ENCODE data around the gene DNAJC11.
"Not testable (repeated sequence)": the region's sequence is repeated elsewhere in the genome, so short reads cannot be mapped to it uniquely, and the experiment has no call there.

DNAJC11 gene

DNA sequence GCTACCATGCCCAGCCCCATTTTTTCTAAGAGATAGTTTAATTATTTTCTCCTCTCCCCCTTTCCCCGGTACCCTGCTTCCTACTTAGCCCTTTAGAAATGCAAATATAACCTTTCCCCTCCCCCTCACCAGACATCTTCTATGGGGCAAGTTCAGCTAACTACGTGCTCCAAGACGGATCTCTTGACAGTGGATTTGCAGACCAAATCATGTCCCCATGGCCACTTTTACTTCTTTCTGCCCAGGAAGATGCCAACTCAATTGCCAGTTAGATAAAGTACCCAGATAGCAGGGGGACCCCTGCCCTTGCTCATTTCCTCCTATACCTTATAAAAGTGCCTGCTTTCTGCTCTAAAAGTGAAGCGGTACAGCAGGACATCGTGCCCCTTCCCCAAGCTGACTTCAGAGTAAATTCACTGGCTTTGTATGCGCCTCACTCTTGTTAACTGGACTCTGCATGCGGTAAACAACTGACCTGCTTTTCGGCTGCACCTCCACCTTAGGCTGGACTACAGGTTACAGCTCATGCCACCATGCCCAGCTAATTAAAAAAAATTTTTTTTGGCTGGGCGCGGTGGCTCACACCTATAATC lies 7.4 kb downstream of the DNAJC11 start:
- no peak for DNase-seq (ENCODE audit: low read depth)

DNA sequence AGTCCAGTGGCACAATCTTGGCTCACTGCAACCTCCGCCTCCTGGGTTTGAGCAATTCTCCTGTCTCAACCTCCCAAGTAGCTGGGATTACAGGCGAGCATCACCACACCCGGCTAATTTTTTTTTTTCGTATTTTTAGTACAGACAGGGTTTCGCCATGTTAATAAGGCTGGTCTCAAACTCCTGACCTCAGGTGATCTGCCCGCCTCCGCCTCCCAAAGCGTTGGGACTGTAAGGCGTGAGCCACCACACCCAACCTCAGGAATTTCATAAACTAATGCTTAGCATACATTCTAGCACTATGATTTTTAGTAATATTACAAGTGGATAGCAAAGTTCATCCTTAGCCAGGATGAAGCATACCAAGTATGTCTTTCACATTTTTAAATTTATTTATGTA lies 8.7 kb downstream of the DNAJC11 start:
- no peak for DNase-seq (ENCODE audit: low read depth)

DNA sequence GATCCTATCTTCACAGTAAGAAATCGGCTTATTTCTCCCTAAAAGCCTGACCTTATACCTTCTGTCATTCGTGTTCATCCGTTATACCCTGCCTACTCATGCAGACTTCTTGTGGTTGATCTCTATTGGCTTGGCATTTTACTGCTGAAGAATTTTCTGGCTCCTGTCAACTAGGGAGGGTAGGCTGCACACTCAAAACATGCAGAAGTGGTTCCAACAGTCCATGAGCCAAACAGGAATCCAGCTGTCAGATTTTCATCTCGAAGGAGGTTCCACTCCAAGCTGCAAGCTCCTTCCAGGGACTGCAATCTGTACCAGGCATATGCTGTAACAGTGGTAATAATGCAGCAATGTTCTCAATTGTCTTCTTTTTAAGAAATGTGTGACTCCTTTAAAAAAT lies 10.1 kb downstream of the DNAJC11 start:
- DNase-seq (ENCODE audit: low read depth), result no peak

DNA sequence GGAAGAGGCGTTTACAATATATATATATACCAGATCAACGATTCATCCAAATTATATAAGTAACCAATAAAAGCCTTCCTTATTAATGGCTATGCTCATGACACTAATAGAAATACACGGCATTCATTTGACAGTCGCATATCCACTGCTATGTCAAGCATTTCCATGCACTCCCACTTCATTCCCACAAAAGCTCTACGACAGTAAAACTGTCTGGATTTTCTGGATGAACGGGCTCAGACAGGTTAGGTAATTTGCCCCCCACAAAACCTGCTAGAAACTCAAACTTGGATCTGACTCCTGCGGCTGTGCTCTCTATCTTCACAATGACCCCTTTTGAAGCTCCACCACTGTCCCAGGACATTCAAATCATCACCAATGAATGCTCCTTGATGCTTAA lies 11.4 kb downstream of the DNAJC11 start:
- DNase-seq (ENCODE audit: low read depth), result no peak

DNA sequence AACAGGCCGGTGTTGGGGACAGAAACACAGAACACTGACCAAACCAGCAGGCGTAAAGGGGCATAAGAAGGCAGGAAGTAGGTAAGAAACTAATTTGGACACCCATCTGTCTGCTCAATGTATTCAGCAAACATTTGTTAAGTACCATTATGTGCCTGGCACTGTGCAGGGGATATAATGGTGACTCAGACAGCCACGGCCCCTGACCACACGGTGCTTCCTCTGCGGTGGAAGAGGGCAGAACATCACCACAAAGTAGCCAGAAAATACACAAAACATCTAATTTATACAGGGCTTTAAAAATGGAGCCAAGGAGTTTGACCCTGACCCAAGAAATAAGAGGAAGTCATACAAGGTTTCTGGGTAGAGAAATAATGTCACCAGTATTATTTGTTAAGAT lies 12.9 kb downstream of the DNAJC11 start:
- no peak for DNase-seq (ENCODE audit: low read depth)

DNA sequence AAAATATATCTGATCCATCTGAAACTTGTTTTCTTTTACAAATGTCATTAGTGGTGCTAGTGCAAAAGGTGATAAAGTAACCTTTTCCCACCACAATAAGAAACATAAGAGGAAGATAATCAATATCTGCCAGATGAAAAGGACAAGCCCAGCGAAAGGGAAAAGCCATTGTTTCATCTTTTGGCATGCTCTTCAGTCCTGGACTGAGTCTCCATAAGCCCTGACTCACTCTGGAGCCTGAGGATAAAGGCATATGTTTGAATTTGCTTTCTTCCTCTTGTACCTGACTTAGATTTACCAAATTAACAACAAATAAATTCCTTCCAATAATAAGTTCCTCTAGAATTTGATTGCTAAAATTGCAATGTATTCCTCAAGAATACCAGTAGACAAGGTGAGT lies 13.6 kb downstream of the DNAJC11 start:
- DNase-seq (ENCODE audit: low read depth), result no peak

DNA sequence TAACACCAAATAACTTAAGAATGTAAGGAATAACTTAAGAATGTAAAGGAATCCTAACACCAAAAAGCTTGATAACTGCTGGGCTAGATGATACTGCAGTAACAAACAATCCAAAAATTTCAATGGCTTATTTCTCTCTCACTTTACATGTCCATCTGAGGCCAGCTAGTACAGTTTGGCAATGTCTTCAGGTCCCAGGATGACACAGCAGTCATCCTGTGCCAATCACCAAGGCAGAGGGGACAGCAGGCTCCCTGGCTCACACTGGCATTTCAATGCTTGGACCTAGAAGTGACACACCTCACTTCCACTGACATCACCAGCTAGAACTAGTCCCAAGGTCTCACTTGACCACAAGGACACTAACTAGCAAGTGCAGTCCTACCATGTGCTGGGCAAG lies 15.3 kb downstream of the DNAJC11 start:
- no peak for DNase-seq (ENCODE audit: low read depth)

DNA sequence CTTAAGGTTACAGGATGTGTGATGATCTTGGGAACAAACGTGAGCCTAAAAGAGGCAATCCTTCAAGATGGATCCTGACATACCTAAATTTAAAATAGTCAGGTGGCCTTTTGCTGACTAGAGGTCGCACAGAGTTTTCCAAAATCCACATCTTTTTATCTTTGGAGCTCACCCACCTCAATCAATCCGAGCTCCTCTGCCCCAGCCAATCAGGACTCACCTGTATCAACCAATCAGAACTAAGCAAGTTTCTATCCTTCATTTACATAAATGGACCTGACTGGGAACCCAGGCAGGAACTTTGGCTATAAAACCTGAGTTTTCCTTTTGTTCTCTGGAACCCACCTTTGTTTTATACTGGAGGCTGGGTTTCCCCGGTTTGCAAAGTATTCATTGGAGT lies 16.2 kb downstream of the DNAJC11 start:
- no peak for DNase-seq (ENCODE audit: low read depth)

DNA sequence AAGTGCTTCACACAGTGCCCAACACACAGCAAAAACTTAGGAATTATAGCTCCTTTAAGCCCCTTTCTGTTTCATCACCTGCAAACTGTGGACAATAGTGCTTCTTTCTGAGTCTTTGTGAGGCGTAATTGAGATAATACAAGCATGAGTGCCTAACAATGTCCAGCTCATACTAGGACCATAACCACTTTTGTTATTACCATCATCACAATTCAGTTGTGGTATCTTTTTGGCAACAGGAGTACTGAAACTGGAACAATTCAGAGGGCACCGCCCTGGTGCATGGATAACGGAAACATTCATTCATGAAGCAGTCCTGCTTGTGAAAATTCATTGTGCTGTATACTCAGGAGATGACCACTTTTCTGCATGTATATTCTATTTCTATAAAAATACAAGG lies 18.2 kb downstream of the DNAJC11 start:
- no peak for DNase-seq (ENCODE audit: low read depth)

DNA sequence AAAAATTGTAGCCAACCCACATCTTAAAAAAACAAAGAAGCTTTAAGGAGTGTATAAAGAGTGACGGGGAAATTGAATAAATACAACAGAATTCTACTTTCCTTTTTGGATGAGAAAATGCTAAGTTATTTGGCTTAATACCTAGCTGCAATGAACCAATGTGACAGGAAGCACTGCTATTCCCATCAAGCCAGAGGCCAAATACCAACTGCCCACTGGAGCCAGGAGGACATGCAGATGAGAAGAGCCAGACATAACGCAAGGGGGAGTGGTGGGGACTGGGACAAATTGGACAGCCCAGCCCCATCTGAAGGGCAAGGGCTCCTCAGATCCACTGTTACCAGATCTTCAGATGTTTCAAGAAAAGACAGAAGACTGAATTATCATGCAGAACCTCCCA lies 25.7 kb downstream of the DNAJC11 start:
- no peak for DNase-seq (ENCODE audit: low read depth)

DNA sequence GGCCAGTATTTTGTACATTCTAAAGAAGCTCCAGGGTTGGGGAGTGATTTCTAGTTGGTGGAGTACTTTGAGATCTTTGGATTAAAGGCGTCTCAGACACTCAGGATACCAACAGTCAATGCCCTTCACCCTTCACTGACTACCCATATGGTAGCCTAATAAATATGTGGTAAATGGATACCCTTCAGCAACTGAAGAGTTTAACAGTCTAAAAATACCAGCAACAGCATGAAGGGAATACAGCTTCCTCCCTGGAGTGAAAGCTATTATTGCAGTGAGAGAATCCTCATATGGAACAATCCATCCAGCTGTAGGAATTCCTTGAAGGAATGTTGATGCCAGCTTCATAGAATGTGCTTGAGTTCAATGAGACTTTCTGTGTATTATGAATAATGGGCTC lies 26.8 kb downstream of the DNAJC11 start:
- DNase-seq (ENCODE audit: low read depth), result no peak

DNA sequence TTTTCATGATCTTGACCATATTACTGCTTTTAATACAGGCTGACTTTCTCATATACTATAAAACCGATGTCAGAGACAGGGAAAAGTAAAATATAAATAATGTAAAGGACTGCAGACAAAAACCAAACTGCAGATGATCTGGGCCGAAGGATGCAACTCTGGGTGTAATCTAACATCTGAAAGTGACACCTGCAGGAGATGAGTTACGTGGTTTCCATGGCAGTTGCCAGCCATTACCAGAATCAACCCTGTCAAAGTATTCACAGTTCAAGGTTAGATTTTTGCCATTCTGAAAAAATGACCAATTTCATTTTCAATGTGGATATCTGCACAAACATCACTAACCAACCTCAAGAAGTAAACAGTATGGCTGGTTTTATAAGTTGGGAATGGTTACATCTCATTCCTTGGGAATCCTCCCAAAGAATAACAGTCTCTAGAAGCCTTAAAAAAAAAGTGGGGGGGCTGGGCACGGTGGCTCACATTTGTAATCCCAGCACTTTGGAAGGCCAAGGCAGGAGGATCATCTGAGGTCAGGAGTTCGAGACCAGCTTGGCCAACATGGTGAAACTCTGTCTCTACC lies 27.7 kb downstream of the DNAJC11 start:
- no peak for DNase-seq (ENCODE audit: low read depth)

DNA sequence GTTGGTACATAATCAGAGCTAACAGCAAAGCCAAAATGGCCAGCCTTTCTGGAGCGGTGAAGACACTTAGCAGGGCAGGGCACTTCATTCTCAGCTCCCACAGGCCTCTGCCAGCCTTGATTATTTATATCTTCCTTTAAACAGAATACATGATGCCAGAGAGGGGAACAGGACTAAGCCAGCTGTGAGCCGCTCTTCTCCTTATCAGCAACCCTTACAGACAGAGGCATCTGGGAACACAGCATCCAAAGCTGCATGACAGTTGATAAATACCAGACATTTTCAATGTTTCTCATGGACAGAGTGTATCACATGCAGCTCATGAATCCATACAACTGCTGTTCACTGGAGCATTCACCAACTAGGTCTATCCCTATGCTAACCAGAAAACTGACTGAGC lies 29.1 kb downstream of the DNAJC11 start:
- no peak for DNase-seq (ENCODE audit: low read depth)

DNA sequence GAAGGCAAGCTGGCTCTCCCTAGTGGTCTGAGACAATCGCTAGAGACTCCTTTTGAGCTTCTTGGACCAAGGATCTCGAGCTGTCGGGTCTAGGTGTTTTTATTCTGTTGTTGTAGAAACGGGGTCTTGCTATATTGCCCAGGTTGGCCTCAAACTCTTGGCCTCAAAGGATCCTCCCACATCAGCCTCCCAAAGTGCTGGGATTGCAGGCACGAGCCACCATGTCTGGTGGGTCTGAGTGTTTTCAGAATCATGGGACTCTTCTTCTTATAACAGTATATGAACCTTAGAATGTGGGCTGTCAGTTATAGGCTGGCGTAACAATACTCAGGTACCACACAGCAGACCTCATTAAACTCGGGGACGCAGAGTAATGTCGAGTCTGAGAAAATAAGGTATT lies 33.1 kb downstream of the DNAJC11 start:
- no peak for DNase-seq (ENCODE audit: low read depth)

DNA sequence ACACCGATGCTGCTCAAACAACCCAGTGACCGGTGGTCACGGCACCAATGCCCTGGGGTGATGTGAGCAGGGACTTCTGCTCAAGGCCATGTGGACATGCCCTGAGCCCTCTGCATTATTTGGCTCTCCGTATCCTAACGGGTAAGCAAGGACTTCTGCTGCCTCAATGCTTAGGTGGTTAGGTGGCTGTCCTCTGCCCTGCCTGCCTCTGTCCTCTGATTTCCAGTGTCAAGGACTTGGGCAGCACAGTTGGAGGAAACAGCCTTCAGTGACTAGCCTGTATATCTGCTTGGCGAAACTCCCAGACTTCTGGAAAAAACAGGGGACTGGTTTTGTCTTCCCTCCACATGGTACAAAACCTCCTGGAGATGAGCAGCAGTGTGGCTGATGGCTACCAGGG lies 34.5 kb downstream of the DNAJC11 start:
- no peak for DNase-seq (ENCODE audit: low read depth)

DNA sequence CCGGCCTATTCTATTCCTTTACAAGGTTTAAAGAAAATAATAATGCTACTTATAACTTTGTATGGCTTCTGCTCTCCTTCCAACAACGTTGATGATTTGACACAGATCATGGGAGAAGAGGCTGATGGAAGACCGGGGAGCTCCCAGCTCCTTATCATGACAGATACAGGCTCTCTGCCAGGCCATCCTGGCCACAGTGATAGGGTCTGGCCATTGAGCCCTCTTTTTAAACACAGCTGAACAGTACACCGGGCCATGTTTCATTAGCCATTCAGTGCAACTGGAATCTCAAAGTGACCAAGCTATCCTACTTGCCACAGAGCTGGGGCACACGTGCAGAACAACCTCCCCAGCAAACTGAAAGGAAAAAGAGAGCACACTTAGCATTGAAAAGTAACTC lies 34.9 kb downstream of the DNAJC11 start:
- no peak for DNase-seq (ENCODE audit: low read depth)

DNA sequence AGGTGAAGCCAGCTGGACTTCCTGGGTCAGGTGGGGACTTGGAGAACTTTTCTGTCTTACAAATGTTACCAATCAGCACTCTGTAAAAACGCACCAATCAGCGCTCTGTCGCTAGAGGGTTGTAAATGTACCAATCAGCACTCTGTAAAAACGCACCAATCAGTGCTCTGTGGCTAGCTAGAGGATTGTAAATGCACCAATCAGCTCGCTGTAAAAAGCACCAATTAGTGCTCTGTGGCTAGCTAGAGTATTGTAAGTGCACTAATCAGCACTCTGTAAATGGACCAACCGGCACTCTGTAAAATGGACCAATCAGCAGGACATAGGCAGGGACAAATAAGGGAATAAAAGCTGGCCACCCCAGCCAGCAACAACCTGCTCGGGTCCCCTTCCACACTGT lies 39.1 kb downstream of the DNAJC11 start:
- DNase-seq (ENCODE audit: low read depth), result not testable (repeated sequence)

DNA sequence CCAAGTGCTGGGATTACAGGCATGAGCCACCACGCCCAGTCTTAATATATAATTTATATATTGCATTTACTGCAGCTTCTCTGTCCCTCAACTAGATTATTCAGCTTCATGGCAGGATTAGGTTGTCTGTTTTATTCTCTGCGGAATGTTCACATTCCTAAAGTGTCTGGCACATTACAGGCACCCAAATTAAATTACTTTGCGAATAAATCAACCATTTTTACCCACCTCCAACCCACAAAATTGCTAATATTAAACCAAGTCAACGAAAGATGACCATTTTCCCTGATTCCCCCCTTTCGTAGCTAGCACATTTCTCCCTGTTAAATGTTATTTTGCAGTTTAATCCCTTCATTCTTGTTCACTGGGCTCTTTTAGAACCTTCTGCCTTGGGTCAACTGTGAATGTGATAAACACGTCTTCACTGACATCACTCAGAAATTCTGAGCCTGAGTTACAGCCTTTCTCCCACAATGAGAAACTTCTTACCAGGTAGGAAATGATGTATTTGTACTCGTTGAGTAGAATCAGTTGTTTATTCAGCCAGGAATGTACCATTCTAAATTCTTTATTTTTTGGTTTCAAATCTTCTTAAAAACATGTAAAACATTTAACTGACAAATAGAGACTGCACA lies 41.1 kb downstream of the DNAJC11 start:
- DNase-seq (ENCODE audit: low read depth), result no peak

DNA sequence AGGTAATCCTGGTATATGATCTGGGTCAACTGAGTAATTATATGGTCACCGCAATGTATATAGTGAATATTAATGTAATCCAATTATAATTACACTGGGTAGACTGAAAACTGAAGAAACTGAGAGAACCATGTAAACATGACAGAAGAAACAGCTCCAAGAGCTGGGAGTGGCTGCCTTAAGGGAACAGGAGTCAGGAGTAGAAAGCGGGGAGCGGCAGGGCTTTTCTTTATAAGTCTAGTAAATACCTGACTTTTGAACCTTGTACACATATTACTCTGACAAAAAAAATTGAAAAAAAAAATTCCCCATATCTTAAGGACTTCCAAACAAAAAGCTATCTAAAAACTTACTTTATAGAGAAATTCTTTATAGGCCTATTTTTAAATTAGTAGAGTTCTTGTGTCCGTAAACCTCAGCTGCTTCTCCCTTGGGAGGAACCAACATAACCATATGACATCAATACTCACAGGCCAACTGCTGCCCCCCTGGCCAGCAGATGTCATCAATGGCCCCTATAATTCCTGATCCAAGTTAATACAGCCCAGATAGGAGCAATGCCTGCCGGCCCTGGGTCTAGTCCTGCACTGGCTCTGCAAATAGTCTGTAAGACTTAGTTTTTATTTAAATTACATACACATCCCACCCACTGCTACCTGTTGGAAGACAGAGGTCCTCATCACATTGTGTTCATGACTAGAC lies 43.1 kb downstream of the DNAJC11 start:
- DNase-seq (ENCODE audit: low read depth), result no peak

DNA sequence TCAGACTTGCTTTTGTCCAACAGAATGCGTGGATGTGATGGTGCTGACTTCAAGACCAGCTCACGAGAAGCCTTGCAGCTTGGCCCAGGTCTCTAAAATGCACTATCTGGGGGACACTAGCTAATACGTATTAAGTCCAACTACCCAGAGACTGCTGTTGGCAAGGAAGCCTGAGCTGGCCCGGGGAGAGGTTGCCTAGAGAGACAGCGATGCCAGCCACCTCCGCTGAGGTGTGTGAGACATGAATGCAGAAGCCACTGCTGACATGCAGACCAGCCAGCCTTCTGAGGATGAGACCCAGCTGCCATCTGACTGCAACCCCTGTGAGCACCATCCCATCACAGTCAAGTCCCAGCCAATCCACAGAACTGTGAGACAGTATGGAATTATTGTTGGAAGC lies 44.5 kb downstream of the DNAJC11 start:
- DNase-seq (ENCODE audit: low read depth), result no peak

DNA sequence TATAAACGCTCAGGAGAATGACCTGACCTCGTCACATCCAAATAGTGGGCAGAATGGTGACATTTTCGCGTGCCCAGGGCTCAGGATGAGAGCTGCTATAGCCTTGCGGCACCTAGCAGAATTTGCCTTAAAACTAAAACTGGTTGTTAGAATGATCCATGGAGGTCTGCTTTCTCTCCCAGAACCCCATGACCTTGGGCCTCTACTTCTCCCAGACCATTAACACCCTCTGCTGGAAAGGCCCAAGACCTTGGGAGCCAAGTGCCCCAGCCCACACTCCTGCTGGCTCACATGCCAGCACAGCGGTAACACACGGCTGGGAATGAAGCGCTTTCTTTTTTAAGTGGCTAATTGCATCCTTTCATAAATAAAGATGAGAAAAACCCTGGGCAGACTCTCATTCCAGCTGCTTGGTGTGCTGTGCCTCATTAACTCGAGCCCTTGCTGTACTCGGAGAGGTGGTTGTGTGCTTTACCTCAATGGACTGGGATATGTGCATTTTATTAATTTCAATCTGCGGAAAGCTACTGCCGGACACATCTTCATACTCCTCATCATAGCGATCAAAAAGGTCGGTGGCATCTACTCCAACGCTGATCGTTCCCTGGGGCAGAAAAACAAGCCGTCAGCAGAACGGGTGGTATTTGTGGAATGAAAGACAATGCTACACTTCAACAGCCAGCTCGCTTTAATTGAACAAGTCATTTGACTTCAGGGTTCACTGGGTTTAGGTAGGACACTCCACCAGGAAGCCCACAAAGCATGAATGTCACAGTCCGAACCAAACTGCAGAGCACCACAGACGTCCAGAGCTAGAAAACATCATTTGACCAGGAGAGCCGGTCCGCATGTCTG lies 48.0 kb downstream of the DNAJC11 start:
- DNase-seq (ENCODE audit: low read depth), result no peak

DNA sequence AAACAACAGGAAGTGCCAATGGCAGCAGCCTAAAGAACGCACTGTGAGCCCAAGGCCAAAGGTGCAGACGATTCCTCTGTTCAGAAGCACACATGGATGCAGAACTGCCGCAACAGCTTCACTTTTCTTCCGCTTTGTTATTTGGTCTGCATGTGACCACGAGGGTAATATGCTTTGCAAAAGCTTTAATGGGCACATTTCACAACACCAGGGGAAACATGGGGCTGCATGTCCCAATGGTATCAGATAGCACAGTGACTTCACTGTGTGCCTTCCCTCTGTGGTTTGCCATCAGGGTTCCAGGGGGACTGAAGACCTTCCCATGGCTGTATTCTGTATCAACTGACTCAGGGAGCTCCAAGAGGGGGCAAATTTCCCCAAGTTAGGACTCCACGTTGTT lies 48.6 kb downstream of the DNAJC11 start:
- no peak for DNase-seq (ENCODE audit: low read depth)

DNA sequence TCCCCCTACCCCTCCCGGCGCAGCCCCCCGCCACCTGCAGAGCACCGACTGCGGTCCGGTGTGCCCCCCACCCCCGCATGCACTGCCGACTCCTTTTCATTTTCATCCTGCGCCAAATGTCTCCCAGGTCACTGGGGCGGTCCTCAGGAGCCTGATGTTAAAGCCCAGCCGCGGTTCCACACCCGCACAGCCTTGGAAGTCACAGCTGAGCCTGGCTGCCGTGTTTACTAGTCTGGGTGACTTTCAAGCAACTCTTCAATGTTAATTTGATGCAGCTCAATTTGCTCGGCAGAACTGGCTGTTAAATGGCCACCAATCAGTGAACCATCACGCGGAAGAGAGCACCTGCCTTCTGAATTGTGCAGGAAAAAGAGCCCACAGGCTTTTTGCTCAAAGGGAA lies 49.7 kb downstream of the DNAJC11 start:
- DNase-seq (ENCODE audit: low read depth), result no peak
